Subcutaneous adipose tissue (tissue), 4 donors: Measurements from ENCODE around the gene SLX4. TPM values are rescaled to one million over a fixed set of nuclear protein-coding genes. Genes with fewer than 3 reads are reported as not detected.

ENCODE experiments used
- total RNA-seq, 4 donors: library from RNA; depleted of rRNA; stranded (reverse); fragments of >200 nt; gene quantifications; one replicate each; pipeline ENCODE4 v1.1.0, GENCODE V29; 2016
- TF ChIP-seq, protein P1 (sequence below): fragments of 450-650 bp; IDR thresholded peaks from one replicate; pipeline ENCODE4 v1.5.1; 2016; ENCODE audit warnings: low read depth, mild to moderate bottlenecking, control low read depth, antibody characterized with exemption, moderate library complexity

SLX4 gene
- total RNA-seq, 4 donors from 2014 or later = 2.4 to 3.8 (median 2.8) TPM

DNA sequence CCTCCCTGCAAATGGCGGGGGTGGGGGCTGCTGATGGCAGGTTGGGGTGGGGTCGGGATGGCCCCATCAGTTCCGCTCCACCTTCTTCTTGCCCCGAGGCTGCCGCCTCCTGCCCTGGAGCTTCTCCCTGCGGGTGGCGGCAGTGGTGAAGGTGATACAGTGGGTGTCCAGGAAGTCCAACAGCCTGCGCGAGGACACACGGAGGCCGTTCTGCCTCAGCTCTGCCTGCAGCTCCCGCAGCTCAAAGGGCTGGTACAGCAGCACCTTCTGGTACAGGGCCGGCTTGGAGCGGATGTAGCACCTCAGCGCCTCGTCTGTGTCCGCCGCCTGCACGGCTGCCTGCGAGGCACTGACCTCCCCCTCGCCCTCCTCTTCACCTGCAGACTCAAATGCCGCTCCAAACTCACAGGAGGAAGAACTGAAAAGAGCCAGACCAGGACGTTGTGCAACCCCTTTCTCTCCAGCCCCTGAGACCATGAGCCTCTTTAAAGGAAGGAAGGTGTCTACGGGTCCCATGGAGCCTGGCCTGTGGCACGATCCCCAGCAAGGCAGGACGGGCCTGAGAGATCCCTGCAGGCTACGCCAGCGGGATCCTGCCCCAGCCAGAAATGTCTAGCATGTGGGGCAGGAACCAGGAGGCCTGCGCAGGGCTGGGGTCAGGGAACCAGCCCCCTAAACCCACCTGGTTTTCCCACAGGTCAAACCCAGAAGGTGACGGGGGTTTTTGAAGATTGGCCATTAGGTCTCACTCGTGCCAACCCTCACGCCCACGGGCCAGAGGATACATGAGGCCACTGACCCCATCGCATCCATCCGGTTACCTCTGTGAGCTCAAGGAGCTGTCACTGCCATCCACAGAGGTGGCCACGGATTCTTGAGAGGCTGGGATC is 28.9 kb downstream of the SLX4 start:
- TF ChIP-seq, protein P1, sequence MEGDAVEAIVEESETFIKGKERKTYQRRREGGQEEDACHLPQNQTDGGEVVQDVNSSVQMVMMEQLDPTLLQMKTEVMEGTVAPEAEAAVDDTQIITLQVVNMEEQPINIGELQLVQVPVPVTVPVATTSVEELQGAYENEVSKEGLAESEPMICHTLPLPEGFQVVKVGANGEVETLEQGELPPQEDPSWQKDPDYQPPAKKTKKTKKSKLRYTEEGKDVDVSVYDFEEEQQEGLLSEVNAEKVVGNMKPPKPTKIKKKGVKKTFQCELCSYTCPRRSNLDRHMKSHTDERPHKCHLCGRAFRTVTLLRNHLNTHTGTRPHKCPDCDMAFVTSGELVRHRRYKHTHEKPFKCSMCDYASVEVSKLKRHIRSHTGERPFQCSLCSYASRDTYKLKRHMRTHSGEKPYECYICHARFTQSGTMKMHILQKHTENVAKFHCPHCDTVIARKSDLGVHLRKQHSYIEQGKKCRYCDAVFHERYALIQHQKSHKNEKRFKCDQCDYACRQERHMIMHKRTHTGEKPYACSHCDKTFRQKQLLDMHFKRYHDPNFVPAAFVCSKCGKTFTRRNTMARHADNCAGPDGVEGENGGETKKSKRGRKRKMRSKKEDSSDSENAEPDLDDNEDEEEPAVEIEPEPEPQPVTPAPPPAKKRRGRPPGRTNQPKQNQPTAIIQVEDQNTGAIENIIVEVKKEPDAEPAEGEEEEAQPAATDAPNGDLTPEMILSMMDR = no peak

DNA sequence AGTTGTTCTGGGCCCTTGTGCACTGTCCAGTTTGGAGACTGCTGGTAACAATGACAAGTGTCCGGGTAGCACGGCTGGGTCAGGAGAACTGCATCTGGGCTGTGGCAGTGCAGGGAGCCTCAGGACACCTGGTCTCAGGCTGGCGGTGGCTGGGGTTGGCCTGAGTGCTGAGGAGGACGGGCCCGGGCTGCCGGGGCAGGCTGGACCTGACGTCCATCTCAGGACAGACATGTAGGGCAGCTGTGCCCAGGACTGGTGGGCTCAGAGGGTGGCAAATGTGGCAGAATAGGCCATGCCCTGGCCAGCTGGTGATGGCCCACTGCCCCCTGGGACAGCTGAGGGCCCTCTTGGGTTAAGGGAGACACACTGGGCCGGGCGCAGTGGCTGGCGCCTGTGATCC is 30.0 kb downstream of the SLX4 start:
- TF ChIP-seq, protein P1 = no peak

DNA sequence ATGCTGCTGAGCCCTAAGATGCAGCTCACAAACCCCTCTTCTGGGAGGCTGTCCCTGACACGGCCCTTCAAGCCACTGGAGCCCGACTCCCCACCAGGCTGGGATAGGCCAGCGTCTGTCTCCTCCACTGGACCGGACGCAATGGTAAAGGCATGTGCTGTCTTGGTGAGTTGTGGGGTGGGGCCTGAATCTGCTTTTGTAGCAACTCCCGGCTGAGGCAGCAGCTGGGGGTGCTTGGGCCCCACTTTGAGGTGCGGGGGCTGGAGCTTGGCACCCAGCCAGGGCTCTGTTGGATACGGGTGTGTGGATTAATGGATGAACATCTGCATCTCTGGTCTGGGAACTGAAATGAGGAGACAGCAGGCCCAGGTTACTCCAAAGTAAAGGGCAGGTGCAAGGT is 30.7 kb downstream of the SLX4 start:
- TF ChIP-seq, protein P1 = no peak

DNA sequence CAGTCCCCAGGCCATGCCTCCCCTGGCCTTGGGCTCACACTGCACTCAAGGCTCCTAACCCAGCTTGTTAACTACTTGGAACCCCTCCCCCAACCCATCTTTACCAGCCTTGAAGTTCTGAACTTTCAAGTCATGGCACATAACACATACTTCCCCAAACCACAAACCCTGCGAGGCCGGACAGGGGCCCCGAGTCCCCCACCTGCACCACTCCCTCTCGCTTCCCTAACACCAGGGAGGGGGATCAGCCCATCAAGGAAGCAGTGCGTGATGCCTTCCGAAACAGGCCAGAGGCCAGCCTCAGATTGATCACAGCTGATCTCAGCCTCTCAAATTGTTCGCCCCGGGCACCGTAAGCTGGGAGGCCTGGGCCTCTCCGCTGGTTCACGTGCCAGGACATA is 31.2 kb downstream of the SLX4 start:
- TF ChIP-seq, protein P1 = no peak

DNA sequence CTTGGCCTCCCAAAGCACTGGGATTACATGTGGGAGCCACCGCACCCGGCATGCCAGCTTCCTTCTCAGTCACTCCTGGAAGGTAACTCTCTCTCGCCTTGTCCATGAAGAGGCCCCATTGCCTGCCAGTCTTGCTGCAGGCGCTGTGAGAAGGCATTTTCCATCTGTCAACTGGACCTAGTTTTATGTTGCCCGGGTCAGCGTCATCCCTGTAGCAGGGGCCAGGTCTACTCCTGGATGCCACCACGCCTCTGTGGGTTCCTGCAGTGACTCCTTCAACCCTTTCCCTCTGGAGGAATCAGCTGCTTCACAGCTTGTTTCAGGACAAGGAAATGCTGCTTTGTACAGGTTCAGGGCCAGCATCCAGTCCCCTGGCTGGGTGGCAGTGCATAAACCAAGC is 31.6 kb downstream of the SLX4 start:
- TF ChIP-seq, protein P1 = no peak

DNA sequence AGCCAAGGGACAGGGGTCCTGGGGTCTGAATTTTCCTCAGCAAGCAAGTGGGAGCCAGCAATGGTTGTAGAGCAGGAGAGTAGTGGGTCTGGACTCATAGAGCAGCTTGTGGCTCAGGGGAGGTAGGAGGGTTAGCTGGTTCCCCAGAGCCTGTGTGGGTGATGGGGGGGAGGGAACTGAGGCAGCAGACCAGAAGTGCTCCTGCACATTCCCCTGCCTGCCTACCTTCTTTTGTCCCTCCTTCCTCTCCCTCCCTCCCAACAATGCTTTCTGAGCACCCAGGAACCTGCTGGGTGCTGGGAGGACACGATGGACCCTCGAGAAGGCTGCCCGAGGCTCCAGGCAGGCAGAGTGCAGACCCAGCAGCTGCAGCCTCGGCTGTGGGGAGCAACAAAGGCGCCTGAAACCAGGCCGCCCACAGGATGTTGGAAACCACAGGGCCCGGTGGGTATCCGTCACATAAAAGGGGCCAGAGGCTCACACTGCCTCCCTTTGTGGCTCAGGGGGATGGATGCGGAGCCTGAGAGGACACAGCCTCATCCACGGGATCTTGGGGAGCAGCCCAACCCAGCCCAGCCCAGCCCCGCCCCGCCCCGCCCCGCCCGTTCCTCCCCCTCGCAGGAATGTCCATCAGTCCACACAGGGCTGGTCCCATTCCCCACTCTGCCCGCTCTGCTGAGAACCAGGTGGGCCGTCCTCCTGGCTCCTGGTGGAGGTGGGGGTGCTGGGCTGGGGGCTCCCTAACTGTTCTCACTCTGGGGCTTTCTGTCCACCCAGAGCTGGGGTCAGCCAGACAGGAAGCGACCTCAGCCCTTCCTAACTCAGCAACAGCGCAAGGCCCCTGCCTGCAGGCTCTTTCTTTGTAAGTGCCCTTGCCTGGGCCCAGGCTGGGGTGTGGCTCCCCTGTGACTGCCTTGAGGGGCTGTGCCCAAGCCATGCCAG is 32.5 kb downstream of the SLX4 start:
- TF ChIP-seq, protein P1 = no peak

DNA sequence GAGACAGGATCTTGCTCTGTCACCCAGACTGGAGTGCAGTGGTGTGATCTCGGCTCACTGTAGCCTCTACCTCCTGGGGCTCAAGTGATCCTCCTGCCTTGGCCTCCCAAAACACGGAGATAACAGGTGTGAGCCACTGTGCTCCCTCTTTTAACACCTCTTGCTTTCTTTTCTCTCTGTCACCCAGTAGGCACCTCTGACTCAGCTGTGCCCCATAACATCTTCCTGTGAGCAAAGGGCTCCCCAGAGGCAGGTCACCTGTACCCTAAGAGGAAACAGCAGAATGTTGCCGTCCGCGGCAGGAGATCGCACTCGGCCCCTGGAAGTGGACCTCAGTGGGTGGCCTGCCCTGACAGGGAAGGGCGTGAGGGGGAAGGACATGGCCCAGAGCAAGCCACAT is 33.3 kb downstream of the SLX4 start:
- TF ChIP-seq, protein P1 = no peak
